Muscle of leg (tissue), 11 donors: Measurements from ENCODE around the gene MEGF11. TPM values are rescaled to one million over a fixed set of nuclear protein-coding genes. Genes with fewer than 3 reads are reported as not detected.
A peak's percentile ranks its signal among the peaks of the same experiment; 100 is the strongest.

Experiments
- DNase-seq: peaks from one replicate; pipeline ENCODE4 v3.0.0; 2013
- H3K27ac ChIP-seq: one replicate; pipeline ENCODE4 v1.5.1; 2013; ENCODE audit warnings: mild to moderate bottlenecking, low read length, control low read depth
- H3K27me3 ChIP-seq: one replicate; pipeline ENCODE4 v1.6.1; 2013; ENCODE audit warnings: low read length; ENCODE audit not compliant: control insufficient read depth, insufficient read depth
- H3K36me3 ChIP-seq: one replicate; pipeline ENCODE4 v1.6.1; 2013; ENCODE audit warnings: low read length; ENCODE audit not compliant: control insufficient read depth, insufficient read depth
- H3K4me1 ChIP-seq: one replicate; pipeline ENCODE4 v1.6.1; 2013; ENCODE audit warnings: low read length; ENCODE audit not compliant: control insufficient read depth, insufficient read depth
- H3K4me3 ChIP-seq: one replicate; pipeline ENCODE4 v1.5.1; 2013; ENCODE audit warnings: low read length, control low read depth
- H3K9me3 ChIP-seq: replicated peaks from 2 replicates; pipeline ENCODE4 v1.6.1; 2013; ENCODE audit warnings: low read depth, low read length; ENCODE audit not compliant: control insufficient read depth
- WGBS: methylation state at CpG from one replicate; pipeline ENCODE4 v1.1.5; 2013; ENCODE audit warnings: missing lambda C conversion rate; ENCODE audit not compliant: insufficient coverage; 5-methylcytosine and 5-hydroxymethylcytosine counted together
- polyA plus RNA-seq, 8 donors: library from polyadenylated mRNA; unstranded; fragments of 120-200 nt; gene quantifications; one replicate each; pipeline versions ENCODE4 v1.2.1 to v1.2.3, GENCODE V29; 2013; ENCODE audit warnings: inconsistent platforms in 1 of 8, low replicate concordance in 1 of 8; ENCODE audit not compliant: insufficient read length in 8 of 8, insufficient read depth in 1 of 8
- total RNA-seq: library from RNA; stranded (reverse); fragments of 120-200 nt; gene quantifications from one replicate; pipeline ENCODE4 v1.2.4, GENCODE V29; 2013

MEGF11 gene
- total and polyA plus RNA-seq, 9 donors: 0.13 to 0.68 (median 0.31) TPM

DNA sequence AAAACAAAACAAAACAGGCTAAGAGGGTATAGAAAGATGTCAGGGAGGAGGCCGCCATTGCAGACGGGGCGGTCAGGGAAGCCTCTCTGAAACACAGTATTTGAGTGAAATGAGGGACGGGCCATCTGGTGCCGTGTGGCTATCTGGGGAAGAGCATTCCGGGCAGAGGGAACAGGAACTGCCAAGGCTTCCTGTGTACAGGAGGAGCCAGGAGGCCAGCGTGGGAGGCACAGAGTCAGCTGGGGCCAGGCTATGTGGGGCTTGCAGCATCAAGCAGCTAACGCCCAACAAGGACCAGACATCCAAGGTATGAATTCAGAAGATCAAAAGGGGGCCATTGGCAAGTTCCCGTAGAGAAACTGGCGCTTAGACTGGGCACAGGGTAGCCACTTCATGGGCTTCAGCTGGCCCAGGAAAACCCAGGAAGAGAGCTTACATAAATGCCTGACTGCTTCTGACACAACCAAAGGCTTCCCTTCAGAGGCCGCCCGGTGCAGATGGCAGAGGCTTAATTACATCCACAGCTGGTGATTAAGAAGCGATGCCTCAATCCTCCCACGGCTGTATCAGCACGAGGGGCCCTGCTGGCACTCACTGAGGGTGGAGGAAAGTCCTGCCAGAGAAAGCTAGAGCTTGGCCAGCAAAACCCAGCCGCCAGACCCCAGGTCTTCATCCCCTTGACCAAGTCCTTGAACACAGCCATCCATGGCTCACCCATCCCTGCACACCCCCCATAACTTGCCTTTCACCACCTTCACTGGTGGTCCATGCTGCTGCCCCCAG is 144.9 kb downstream of the MEGF11 start:
- WGBS: 70% methylated on average over 12 of the region's 16 CpGs
- H3K9me3 ChIP-seq: no peaks in the 10 kb centered on the region
- H3K27me3 ChIP-seq: peaks cover 19% of the 10 kb centered on the region

DNA sequence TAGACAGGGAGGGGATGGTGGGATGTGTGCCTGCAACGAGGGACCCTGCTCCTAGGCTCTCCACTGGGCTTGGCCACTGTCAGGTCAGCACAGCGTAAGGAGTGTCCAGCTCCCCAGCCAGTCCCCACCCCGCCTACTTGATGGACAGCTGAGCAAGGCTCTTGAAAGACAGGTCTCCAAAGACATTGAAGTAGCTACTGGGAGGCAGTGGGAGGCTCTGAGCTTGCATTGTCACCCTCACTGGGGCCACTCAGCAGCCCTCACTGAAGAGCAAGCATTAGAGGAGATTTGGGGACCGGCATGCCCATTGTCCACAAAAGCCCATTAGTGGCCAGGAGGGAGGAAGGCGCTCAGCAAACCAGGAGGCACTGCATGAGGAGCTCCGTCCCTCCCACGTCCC is 146.5 kb downstream of the MEGF11 start:
- DNase-seq: no peak

More for the DNA sequence above, 144.9 kb downstream of the MEGF11 start:
- H3K4me3 ChIP-seq: no peak overlapping the region
- no peak for DNase-seq
- H3K27ac ChIP-seq: no peak overlapping the region
- H3K4me1 ChIP-seq: no peaks in the 10 kb centered on the region
- no peaks in the 10 kb centered on the region for H3K36me3 ChIP-seq

DNA sequence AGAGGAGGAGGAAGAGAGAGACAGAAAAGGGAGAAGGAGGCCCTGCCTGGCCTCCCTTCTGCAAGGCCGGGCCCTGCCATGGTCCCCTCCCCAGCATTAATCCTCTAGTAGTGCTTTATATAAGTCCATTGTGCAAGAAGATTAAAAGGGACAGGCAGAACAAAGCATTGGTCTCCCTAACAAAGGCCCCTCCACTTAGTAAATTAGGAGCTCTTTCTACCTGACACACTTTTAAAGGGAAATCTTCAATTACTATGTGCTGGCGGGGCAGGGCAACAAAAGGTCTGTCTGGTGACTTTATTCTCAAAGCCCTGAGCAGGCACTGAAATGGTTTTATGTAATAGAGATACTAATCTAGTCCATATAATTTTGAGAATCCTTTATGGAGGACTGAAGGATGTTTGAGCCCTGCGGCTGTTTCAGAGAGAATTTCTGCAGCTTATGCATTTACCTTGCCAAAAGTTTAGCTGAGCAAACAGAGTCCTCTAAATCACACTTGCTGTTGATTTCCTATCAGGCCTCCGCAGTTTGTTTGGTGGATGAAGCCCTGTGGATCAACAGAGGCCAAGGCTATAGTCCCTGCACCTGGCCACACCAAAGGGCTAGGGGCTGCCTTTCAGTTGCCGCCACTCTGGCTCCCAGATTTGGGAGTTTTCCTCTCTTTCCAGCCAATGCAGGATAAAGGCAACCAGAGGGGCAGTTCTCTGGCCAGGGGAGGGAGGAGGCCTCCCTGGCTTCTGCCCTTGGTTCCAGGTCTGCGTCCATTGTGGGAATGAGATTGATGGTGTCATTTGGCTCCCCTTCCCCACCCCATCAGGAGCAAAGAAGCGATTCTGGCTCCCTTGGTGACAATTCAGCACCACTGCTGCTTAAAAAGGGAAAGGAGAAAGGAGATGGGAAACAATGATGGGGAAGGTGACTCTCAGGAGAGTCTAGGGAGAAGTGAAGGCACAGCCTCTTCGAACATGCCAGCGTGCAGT is 148.0 kb downstream of the MEGF11 start:
- Histone ChIP-seq H3K36me3 (no peaks in the 10 kb centered on the region), H3K4me1 (no peaks in the 10 kb centered on the region), H3K4me3 (no peak overlapping the region), H3K27ac (no peak overlapping the region), H3K9me3 (no peaks in the 10 kb centered on the region), H3K27me3 (peaks cover 11% of the 10 kb centered on the region)
- DNase-seq: no peak
- 60% methylated on average over 1 of the region's 9 CpGs for WGBS

More for the DNA sequence above, 146.5 kb downstream of the MEGF11 start:
- peaks cover 15% of the 10 kb centered on the region for H3K27me3 ChIP-seq
- WGBS: 53% methylated on average over 2 of the region's 7 CpGs
- H3K9me3 ChIP-seq: no peaks in the 10 kb centered on the region
- H3K4me3 ChIP-seq: no peak overlapping the region
- H3K27ac ChIP-seq: no peak overlapping the region
- no peaks in the 10 kb centered on the region for H3K36me3 ChIP-seq
- no peaks in the 10 kb centered on the region for H3K4me1 ChIP-seq

DNA sequence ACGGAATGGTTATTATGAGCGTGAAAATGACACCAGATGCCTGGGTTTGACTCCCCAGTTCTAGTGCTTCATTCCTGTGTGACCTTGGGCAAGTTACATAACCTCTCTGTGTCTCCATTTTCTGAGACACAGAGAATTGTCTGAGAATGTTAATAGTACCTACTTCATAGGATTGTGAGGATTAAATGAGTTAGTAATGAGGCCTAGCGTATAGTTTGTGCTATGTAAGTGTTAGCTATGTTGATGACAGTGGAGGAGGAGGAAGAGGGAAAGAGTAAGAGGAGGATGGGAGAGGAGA is 150.3 kb downstream of the MEGF11 start:
- Histone ChIP-seq H3K27me3 (peaks cover 9% of the 10 kb centered on the region), H3K4me1 (peaks cover 5% of the 10 kb centered on the region), H3K27ac (no peak overlapping the region), H3K36me3 (no peaks in the 10 kb centered on the region), H3K9me3 (no peaks in the 10 kb centered on the region), H3K4me3 (no peak overlapping the region)
- DNase-seq: no peak
- WGBS: 61% methylated on average over 2 of the region's 3 CpGs

DNA sequence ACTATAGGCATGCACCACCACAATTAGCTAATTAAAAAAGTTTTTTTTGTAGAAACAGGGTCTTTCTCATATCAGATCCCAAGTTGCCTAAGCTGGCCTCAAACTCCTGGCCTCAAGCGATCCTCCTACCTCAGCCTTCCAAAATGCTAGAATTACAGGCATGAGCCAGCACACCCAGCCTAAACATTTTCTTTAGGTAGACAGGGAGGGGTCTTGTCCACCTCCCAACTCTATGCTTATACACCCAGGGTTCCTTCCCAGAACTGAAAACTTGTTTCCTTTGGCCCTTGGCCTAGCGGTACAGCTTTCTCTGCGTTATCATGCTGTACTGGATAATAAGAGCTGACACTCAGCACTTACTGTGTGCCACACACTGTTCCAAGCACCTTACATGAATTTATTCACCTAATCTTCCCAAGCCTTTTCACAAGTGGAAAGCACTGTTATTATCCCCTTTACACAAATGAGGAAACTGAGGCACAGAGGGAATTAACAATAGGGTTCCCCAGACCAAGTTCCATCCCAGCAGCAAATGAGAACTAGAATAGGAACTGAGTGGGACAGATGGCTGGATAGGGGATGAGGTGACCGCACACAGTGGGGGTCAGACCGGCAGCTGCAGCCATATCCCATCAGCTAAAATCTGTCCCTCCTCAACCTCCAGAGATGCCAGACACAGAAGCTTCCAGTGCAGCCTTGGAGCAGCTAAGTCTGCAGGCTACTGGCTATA is 150.8 kb downstream of the MEGF11 start:
- peaks cover 11% of the 10 kb centered on the region for H3K4me1 ChIP-seq
- no peak overlapping the region for H3K27ac ChIP-seq
- WGBS: 100% methylated on average over 1 of the region's 5 CpGs
- DNase-seq: no peak
- H3K9me3 ChIP-seq: no peaks in the 10 kb centered on the region
- H3K36me3 ChIP-seq: no peaks in the 10 kb centered on the region
- H3K4me3 ChIP-seq: no peak overlapping the region
- H3K27me3 ChIP-seq: peaks cover 7% of the 10 kb centered on the region

DNA sequence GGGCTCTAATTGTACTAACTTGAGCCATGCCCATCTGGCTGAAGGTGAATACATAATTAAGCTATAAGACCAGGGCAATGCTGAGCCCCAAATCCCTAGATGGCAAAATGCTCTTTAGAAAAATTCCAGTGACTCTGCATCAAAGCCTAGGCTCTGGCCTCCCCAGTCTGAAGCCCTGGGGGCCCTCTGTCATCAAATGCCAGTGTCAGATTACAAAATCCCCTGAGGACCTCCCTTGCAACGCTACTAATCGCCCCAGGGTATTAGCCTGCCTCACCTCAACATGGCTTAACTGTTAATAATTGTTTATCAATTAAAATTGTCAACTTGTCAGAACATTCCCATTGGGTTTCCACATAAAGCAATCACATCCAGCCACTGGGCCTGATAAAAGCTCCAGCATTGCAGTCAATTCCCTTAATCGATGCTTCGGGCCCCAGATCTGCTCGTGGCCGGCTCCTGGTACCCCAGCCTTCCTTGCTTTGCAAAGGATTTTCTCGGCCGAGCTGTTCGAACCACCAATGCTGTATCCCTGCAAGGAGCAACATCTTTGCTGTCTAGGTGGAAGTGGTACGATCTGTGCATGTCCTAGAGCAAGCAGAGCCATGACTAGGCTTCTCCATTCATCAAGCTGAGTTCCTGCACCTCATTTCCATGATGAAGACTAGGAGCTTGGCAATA is 151.7 kb downstream of the MEGF11 start:
- 70% methylated on average over 5 of the region's 10 CpGs for WGBS

DNA sequence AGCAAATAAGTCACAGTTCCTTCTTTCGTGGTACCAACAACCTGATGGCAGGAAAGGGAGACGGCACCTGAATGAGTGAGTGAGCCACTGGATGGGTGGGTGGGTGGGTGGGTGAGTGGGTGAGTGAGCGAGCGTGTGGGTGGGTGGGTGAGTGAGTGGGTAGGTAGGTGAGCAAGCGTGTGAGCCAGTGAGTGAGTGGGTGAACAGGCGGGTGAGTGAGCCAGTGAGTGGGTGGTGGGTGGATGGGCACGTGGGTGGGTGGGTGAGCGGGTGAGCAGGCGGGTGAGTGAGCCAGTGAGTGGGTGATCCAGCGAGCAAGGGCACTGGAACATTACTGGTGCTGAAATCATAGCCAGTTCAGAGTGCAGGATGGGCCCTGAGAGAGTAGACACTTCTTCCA is 152.8 kb downstream of the MEGF11 start:
- WGBS: 92% methylated on average over 4 of the region's 10 CpGs

More for the DNA sequence above, 151.7 kb downstream of the MEGF11 start:
- H3K4me3 ChIP-seq: no peak overlapping the region
- H3K36me3 ChIP-seq: no peaks in the 10 kb centered on the region
- H3K4me1 ChIP-seq: peaks cover 19% of the 10 kb centered on the region
- no peaks in the 10 kb centered on the region for H3K9me3 ChIP-seq
- DNase-seq: no peak
- peaks cover 4% of the 10 kb centered on the region for H3K27me3 ChIP-seq
- no peak overlapping the region for H3K27ac ChIP-seq

DNA sequence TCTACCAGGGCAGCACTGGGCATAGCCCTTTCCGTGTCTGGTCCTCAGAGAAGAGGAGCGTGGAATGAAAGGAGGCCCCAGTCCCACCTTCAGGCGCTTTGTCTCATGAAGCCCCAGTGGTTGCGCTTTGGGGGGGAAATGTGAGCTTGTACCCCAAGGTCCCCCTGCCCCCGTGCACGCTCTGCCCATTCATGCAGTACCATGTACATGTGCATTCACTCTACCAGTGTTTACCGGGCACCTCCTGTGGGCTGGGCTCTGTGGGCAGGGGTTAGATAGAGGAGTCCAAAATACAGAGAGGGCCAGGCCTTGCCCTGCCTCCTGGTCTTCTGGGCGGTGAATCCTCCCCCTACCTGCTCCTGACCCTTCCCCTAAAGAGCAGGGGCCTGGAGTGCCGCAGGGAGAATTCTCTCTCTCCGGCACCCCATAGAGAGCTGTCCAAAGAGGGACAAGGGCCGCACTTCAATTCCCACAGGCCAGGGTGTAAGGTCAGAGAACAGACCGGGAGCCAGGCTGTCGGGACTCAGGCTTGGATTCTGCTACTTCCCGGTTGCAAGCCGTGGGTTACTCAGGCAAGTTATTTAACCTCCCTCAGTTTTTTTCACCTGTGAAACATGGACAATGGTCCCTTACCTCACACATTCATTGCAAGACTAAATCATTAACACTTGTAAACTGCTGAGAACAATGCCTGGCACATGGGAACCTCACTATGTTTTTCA is 153.4 kb downstream of the MEGF11 start:
- Histone ChIP-seq H3K9me3 (no peaks in the 10 kb centered on the region), H3K4me1 (peaks cover 36% of the 10 kb centered on the region), H3K27ac (no peak overlapping the region), H3K4me3 (no peak overlapping the region), H3K36me3 (no peaks in the 10 kb centered on the region), H3K27me3 (peaks cover 2% of the 10 kb centered on the region)
- WGBS: 42% methylated on average over 5 of the region's 15 CpGs
- no peak for DNase-seq

More for the DNA sequence above, 152.8 kb downstream of the MEGF11 start:
- H3K4me3 ChIP-seq: no peak overlapping the region
- no peaks in the 10 kb centered on the region for H3K9me3 ChIP-seq
- peaks cover 2% of the 10 kb centered on the region for H3K27me3 ChIP-seq
- H3K4me1 ChIP-seq: peaks cover 30% of the 10 kb centered on the region
- DNase-seq: no peak
- H3K36me3 ChIP-seq: no peaks in the 10 kb centered on the region
- no peak overlapping the region for H3K27ac ChIP-seq

DNA sequence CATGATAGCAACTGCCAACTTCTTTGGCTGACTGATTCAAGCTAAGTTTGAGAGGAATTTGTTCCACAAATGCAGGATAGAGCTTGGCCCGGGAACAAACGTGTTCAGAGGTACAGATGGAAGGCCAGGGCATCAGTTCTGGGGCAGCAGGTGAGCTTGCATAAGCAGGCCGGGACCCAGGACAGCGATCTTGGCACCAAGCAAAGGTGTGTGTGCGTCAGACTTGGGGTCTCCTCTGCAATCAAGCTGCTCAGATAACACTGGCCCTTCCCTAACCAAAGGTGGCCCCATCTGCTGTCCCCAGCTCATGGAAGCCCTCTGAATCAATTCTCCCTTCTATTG is 155.6 kb downstream of the MEGF11 start:
- Histone ChIP-seq H3K4me3 (no peak overlapping the region), H3K4me1 (peaks cover 36% of the 10 kb centered on the region), H3K36me3 (no peaks in the 10 kb centered on the region), H3K27me3 (no peaks in the 10 kb centered on the region), H3K9me3 (no peaks in the 10 kb centered on the region), H3K27ac (peak overlapping the region; percentile 44)
- 42% methylated on average over 3 of the region's 5 CpGs for WGBS
- DNase-seq: no peak
